Measurements from ENCODE around the gene MAP2. TPM values are rescaled to one million over a fixed set of nuclear protein-coding genes. Genes with fewer than 3 reads are reported as not detected.

MAP2 gene
- total and polyA plus RNA-seq, 2 donors (not counting 3 experiments of a cell fraction or from before 2014, with no cell fraction given): 19.4 to 46.1 TPM

GRCh38 chr2:209470466-209470865 is 46.6 kb downstream of the MAP2 start:
- POLR2A ChIA-PET: no interaction called here
- dilution Hi-C loops (cut with MboI; ENCODE audit: extremely low pct_ligation_motif_present, low sequenced_read_pairs): no loop called here
- intact Hi-C loops (cut with micrococcal nuclease): no loop called here

More at GRCh38 chr2:209470466-209470865, 46.6 kb downstream of the MAP2 start:
- Histone ChIP-seq H3K4me1 (ENCODE audit: control insufficient read depth, extremely low read depth, insufficient read depth, low read length) (peaks cover 29% of the 10 kb centered on the region), H3K9me1 (replicated peaks; ENCODE audit: control insufficient read depth, extremely low read depth, insufficient read depth, low read length) (no peaks in the 10 kb centered on the region), H3K27me3 (ENCODE audit: control insufficient read depth in 2 of 2, insufficient read depth in 2 of 2, low read length in 2 of 2) (no peaks in the 10 kb centered on the region), H2AFZ (ENCODE audit: low read depth, low read length) (no peak overlapping the region), H3K79me2 (ENCODE audit: control insufficient read depth, insufficient read depth, low read length) (no peaks in the 10 kb centered on the region), H3K36me3 (ENCODE audit: control insufficient read depth in 2 of 2, extremely low read depth in 1 of 2, insufficient read depth in 2 of 2, low read length in 2 of 2) (no peaks in the 10 kb centered on the region), H3K4me3 (replicated peaks in 1 of 3; ENCODE audit: insufficient read depth in 1 of 3, low read depth in 1 of 3, low read length in 3 of 3) (no peak overlapping the region), H4K20me1 (replicated peaks; ENCODE audit: control insufficient read depth, extremely low read depth, insufficient read depth, low read length) (no peaks in the 10 kb centered on the region), H3K4me2 (ENCODE audit: insufficient read depth, low read length) (no peak overlapping the region), H3K27ac (ENCODE audit: insufficient read depth, low read depth, low read length) (no peak overlapping the region), H3K9me3 (replicated peaks; ENCODE audit: control insufficient read depth, insufficient read depth, low read length) (no peaks in the 10 kb centered on the region), H3K9ac (replicated peaks; ENCODE audit: extremely low read depth, insufficient read depth, low read length) (no peak overlapping the region)
- TF ChIP-seq JUN (IDR thresholded peaks at IDR 0.05; ENCODE audit: borderline replicate concordance, insufficient read depth, insufficient read length, low read depth): no peak
- TF ChIP-seq GATA2 (IDR thresholded peaks at IDR 0.05; ENCODE audit: insufficient read depth, insufficient read length, low read depth, low read length): no peak
- TF ChIP-seq MYC (IDR thresholded peaks at IDR 0.05; ENCODE audit: low read depth, low read length): no peak
- TF ChIP-seq POLR2A (IDR thresholded peaks at IDR 0.05; ENCODE audit: low read depth, low read length): no peak
- TF ChIP-seq, protein P1, sequence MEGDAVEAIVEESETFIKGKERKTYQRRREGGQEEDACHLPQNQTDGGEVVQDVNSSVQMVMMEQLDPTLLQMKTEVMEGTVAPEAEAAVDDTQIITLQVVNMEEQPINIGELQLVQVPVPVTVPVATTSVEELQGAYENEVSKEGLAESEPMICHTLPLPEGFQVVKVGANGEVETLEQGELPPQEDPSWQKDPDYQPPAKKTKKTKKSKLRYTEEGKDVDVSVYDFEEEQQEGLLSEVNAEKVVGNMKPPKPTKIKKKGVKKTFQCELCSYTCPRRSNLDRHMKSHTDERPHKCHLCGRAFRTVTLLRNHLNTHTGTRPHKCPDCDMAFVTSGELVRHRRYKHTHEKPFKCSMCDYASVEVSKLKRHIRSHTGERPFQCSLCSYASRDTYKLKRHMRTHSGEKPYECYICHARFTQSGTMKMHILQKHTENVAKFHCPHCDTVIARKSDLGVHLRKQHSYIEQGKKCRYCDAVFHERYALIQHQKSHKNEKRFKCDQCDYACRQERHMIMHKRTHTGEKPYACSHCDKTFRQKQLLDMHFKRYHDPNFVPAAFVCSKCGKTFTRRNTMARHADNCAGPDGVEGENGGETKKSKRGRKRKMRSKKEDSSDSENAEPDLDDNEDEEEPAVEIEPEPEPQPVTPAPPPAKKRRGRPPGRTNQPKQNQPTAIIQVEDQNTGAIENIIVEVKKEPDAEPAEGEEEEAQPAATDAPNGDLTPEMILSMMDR (IDR thresholded peaks at IDR 0.05; ENCODE audit: extremely low read depth in 1 of 2, insufficient read depth in 1 of 2, low read depth in 1 of 2, low read length in 2 of 2): no peak
- TF ChIP-seq EZH2 (IDR thresholded peaks at IDR 0.05; ENCODE audit: borderline replicate concordance, low read depth, low read length, severe bottlenecking): no peak
- TF ChIP-seq FOS (IDR thresholded peaks at IDR 0.05; ENCODE audit: borderline replicate concordance, insufficient read depth, low read length): no peak
- TF ChIP-seq MAX (IDR thresholded peaks at IDR 0.05; ENCODE audit: insufficient read depth, insufficient read length): no peak
- no peak for TF ChIP-seq POLR2AphosphoS5 (IDR thresholded peaks at IDR 0.05; ENCODE audit: insufficient read depth, low read depth, low read length)
- FAIRE-seq: no peak
- no peak for DNase-seq (ENCODE audit: low read depth, low spot score)
- no TSS peak for BruUV-seq (replicated peaks)
- CTCF ChIA-PET: interaction anchor here (7.8 kb wide), 1 partner anchor 46 kb away, joined by 60 read pairs; the partner anchor contains the start of gene MAP2

Data from endothelial cell of umbilical vein (primary cell).